Neuronal stem cell (in vitro differentiated cells): Measurements from ENCODE around the gene ANKRD44.

Experiments used
- DNase-seq: peaks from one replicate; pipeline ENCODE4 v3.0.0-alpha.2; 2013; ENCODE audit warnings: low spot score
- H2AFZ ChIP-seq: one replicate; pipeline ENCODE4 v1.6.1; 2013; ENCODE audit warnings: mild to moderate bottlenecking, low read length, inconsistent platforms
- H2AK5ac ChIP-seq: 2 replicates; pipeline ENCODE4 v1.6.1; 2013; ENCODE audit warnings: low read depth, mild to moderate bottlenecking, inconsistent platforms, low read length, moderate library complexity, mixed read lengths
- H2BK120ac ChIP-seq: 2 replicates; pipeline ENCODE4 v1.6.1; 2013; ENCODE audit warnings: low read depth, mild to moderate bottlenecking, inconsistent platforms, low read length, moderate library complexity, mixed read lengths
- H2BK12ac ChIP-seq: one replicate; pipeline ENCODE4 v1.6.1; 2013; ENCODE audit warnings: low read length, inconsistent platforms
- H2BK15ac ChIP-seq: 2 replicates; pipeline ENCODE4 v1.6.1; 2013; ENCODE audit warnings: mild to moderate bottlenecking, low read length, inconsistent platforms, mixed read lengths
- H2BK5ac ChIP-seq: one replicate; pipeline ENCODE4 v1.6.1; 2013; ENCODE audit warnings: inconsistent platforms, mild to moderate bottlenecking, low read length, moderate library complexity
- H3K14ac ChIP-seq: one replicate; pipeline ENCODE4 v1.6.1; 2013; ENCODE audit warnings: low read length, inconsistent platforms
- H3K18ac ChIP-seq: 2 replicates; pipeline ENCODE4 v1.6.1; 2013; ENCODE audit warnings: low read length, inconsistent platforms
- H3K23ac ChIP-seq: 2 replicates; pipeline ENCODE4 v1.6.1; 2013; ENCODE audit warnings: low read depth, mild to moderate bottlenecking, mixed read lengths, low read length, inconsistent platforms; ENCODE audit not compliant: poor library complexity
- H3K27ac ChIP-seq: replicated peaks from 3 replicates; pipeline ENCODE4 v1.5.1; 2013; ENCODE audit warnings: low read length, inconsistent platforms
- H3K27me3 ChIP-seq, 3 experiments: 2 replicates each; pipeline ENCODE4 v1.6.1; 2013; ENCODE audit warnings: low read length in 3 of 3, mild to moderate bottlenecking in 2 of 3, inconsistent platforms in 1 of 3, low read depth in 1 of 3, mixed read lengths in 1 of 3, moderate library complexity in 1 of 3; ENCODE audit not compliant: control insufficient read depth in 3 of 3, insufficient read depth in 3 of 3
- H3K36me3 ChIP-seq, 2 donors: replicated peaks in 1 of 2; 2 replicates each; pipeline ENCODE4 v1.6.1; 2013; ENCODE audit warnings: low read length in 2 of 2; ENCODE audit not compliant: control insufficient read depth in 2 of 2, insufficient read depth in 2 of 2
- H3K4ac ChIP-seq: 2 replicates; pipeline ENCODE4 v1.6.1; 2013; ENCODE audit warnings: inconsistent platforms, mild to moderate bottlenecking, low read length, moderate library complexity
- H3K4me1 ChIP-seq, 2 donors: 1 replicate in 1 of 2; 2 replicates in 1 of 2; pipeline ENCODE4 v1.6.1; 2013; ENCODE audit warnings: low read length in 2 of 2, low read depth in 1 of 2; ENCODE audit not compliant: control insufficient read depth in 2 of 2, insufficient read depth in 1 of 2
- H3K4me2 ChIP-seq: one replicate; pipeline ENCODE4 v1.6.1; 2013; ENCODE audit warnings: mild to moderate bottlenecking, low read length, inconsistent platforms; ENCODE audit not compliant: insufficient read depth, poor library complexity, severe bottlenecking
- H3K4me3 ChIP-seq, 2 donors: 2 replicates each; pipeline ENCODE4 v1.5.1; 2013; ENCODE audit warnings: low read length in 2 of 2, mild to moderate bottlenecking in 2 of 2, inconsistent platforms in 1 of 2, moderate library complexity in 1 of 2
- H3K79me1 ChIP-seq: one replicate; pipeline ENCODE4 v1.6.1; 2013; ENCODE audit warnings: low read depth, mild to moderate bottlenecking, inconsistent platforms, low read length, moderate library complexity
- H3K9ac ChIP-seq: one replicate; pipeline ENCODE4 v1.6.1; 2013; ENCODE audit warnings: mild to moderate bottlenecking, low read depth, low read length, inconsistent platforms; ENCODE audit not compliant: poor library complexity
- H3K9me3 ChIP-seq, 2 donors: replicated peaks in 1 of 2; 2 replicates each; pipeline versions ENCODE3 to v1.6.1; 2013; ENCODE audit warnings: low read length in 2 of 2, mild to moderate bottlenecking in 2 of 2, inconsistent platforms in 1 of 2, low read depth in 1 of 2, mixed read lengths in 1 of 2, moderate library complexity in 1 of 2; ENCODE audit not compliant: control insufficient read depth in 2 of 2, insufficient read depth in 1 of 2
- H4K8ac ChIP-seq: one replicate; pipeline ENCODE4 v1.6.1; 2013; ENCODE audit warnings: low read depth, mild to moderate bottlenecking, inconsistent platforms, low read length, moderate library complexity
- H4K91ac ChIP-seq: one replicate; pipeline ENCODE4 v1.6.1; 2013; ENCODE audit warnings: low read length, low read depth, mild to moderate bottlenecking, inconsistent platforms; ENCODE audit not compliant: poor library complexity
- WGBS, 2 donors: extraction: QIAGEN DNeasy Blood & Tissue Kit; methylation state at CpG; one replicate each; pipeline ENCODE4 v1.1.7; 2013; ENCODE audit warnings: missing lambda C conversion rate in 2 of 2, mixed read lengths in 1 of 2; ENCODE audit not compliant: insufficient read length in 2 of 2, insufficient replicate concordance in 1 of 2; ENCODE audit errors: extremely low coverage in 2 of 2; 5-methylcytosine and 5-hydroxymethylcytosine counted together

ANKRD44 gene

DNA sequence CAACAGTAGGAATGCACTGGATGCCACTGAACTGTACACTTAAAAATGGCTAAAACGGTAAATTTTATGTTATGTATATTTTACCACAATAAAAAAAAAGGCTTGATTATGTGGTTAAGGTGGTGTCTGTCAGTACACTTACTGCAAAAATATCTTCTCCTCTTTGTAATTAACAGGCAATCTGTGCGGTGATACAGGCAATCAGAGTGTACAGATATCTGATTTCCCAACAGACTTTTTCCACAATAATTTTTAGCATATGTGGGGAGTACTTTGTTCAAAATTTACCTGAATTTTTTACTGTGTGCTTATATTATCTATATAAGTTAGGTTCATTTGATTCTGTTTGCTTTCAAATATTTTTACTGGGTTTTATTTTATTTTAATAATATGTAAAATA lies 209.1 kb downstream of the ANKRD44 start:
- Histone ChIP-seq H3K9me3 (no peaks in the 10 kb centered on the region), H2BK15ac (no peak overlapping the region), H3K4me3 (no peak overlapping the region), H2BK5ac (no peak overlapping the region), H2BK120ac (no peak overlapping the region), H3K79me1 (no peaks in the 10 kb centered on the region), H3K14ac (no peak overlapping the region), H2AK5ac (no peak overlapping the region), H3K4me2 (no peak overlapping the region), H3K36me3 (no peaks in the 10 kb centered on the region), H4K91ac (no peak overlapping the region), H2BK12ac (no peak overlapping the region), H3K23ac (no peak overlapping the region), H4K8ac (no peak overlapping the region), H3K4ac (no peak overlapping the region), H3K18ac (no peak overlapping the region), H3K4me1 (peaks cover 5 to 9% of the 10 kb centered on the region in 2 donors), H3K27ac (no peak overlapping the region), H3K9ac (no peak overlapping the region), H2AFZ (no peak overlapping the region), H3K27me3 (no peaks in the 10 kb centered on the region)
- DNase-seq, result no peak
- no CpG with 5 or more reads among the region's 2 CpGs for WGBS, 2 donors

DNA sequence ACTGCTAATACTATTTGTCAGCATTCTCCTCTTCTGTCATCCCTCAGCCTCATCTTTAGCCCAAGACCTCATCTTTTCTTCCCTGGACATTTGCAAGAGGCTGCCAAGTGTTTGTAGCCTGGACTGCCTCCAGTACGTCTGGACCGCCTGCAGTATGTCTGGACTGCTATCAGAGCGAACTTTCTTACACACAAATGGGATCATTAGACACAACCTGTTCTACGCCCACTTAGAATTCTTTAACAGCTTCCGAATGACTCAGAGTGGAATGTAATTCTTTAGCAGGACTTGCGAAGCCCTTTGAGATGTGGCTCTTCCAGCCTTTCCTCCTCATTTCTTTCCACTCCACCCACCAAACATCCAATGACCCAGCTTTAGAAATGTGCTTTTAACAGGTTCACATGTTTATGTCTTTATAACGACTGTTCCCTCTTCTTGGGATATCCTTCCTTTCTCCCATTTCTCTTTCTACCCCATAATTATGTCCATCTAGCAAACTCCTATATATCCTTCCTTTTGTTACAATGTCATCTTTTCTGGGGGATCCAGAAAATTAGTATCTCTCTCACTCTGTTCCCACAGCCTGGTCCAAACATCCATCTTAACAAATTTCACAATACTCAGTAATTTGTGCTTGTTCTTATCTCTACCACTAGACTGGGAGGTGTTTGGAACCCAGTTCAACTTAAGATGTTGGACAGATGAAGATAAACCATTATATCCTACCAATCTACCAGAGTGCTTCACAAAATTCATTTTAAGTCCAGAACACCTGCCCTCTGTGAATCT lies 212.8 kb downstream of the ANKRD44 start:
- Histone ChIP-seq H3K9ac (no peak overlapping the region), H3K4me2 (no peak overlapping the region), H2AK5ac (no peak overlapping the region), H3K4me3 (no peak overlapping the region), H3K9me3 (no peaks in the 10 kb centered on the region), H3K4ac (no peak overlapping the region), H3K36me3 (no peaks in the 10 kb centered on the region), H2BK5ac (no peak overlapping the region), H3K18ac (no peak overlapping the region), H3K27me3 (no peaks in the 10 kb centered on the region), H2BK120ac (no peak overlapping the region), H3K79me1 (no peaks in the 10 kb centered on the region), H3K14ac (no peak overlapping the region), H4K91ac (no peak overlapping the region), H4K8ac (no peak overlapping the region), H3K27ac (no peak overlapping the region), H3K23ac (no peak overlapping the region), H3K4me1 (peaks cover 5 to 9% of the 10 kb centered on the region in 2 donors), H2BK12ac (no peak overlapping the region), H2AFZ (no peak overlapping the region), H2BK15ac (no peak overlapping the region)
- WGBS, 2 donors, result no CpG with 5 or more reads among the region's 7 CpGs
- DNase-seq, result no peak

DNA sequence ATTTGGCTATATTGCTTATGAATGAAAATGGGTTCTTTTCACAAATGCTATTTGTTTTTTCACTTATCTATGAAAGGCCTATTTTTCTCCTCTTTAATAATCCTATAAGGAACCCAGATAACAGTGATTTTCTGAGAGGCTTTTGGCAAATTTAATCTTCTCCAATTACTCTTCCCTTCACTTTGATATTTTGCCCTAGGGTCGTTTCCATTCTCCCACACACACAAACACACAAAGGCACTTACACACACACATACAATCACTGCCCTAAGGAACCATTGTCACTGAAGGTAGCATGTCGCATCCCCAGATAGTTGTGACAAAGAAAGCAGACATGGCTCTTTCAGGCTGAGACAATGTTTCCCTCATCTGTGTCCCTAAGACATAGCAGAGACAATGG lies 213.9 kb downstream of the ANKRD44 start:
- no peak overlapping the region for H2AFZ ChIP-seq
- no peak overlapping the region for H2AK5ac ChIP-seq
- no peak overlapping the region for H3K18ac ChIP-seq
- H3K27ac ChIP-seq, result no peak overlapping the region
- H3K4me3 ChIP-seq, result no peak overlapping the region
- H3K36me3 ChIP-seq, result no peaks in the 10 kb centered on the region
- no peaks in the 10 kb centered on the region for H3K9me3 ChIP-seq
- no CpG with 5 or more reads among the region's 2 CpGs for WGBS, 2 donors
- no peak overlapping the region for H2BK5ac ChIP-seq
- H3K23ac ChIP-seq, result no peak overlapping the region
- H3K14ac ChIP-seq, result no peak overlapping the region
- H2BK15ac ChIP-seq, result no peak overlapping the region
- no peak overlapping the region for H4K8ac ChIP-seq
- H3K4ac ChIP-seq, result no peak overlapping the region
- H3K79me1 ChIP-seq, result no peaks in the 10 kb centered on the region
- no peak for DNase-seq
- H4K91ac ChIP-seq, result no peak overlapping the region
- no peak overlapping the region for H3K9ac ChIP-seq
- no peak overlapping the region for H2BK120ac ChIP-seq
- H3K4me1 ChIP-seq, result peaks cover 5 to 9% of the 10 kb centered on the region in 2 donors
- H2BK12ac ChIP-seq, result no peak overlapping the region
- H3K27me3 ChIP-seq, result no peaks in the 10 kb centered on the region
- H3K4me2 ChIP-seq, result no peak overlapping the region

DNA sequence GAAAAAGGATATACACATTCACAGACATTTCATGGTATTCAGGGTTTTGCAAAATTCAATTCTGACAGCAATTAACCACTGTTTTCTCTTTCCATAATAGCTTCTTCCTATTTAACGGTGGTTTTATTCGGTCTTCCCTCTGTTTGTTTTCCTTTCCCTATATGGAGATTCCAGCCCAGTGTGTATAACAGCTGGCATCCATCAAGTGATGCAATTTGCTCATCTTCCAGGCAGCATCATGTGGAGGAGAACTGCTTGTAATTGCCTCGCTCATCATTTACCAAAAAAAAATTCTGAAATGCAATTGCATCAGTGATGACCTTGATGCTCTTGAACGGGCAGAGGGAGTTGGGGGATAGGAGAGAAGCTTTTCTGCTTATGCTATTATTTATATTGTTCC lies 218.1 kb downstream of the ANKRD44 start:
- no peak overlapping the region for H4K8ac ChIP-seq
- no peaks in the 10 kb centered on the region for H3K79me1 ChIP-seq
- no peak overlapping the region for H3K18ac ChIP-seq
- H4K91ac ChIP-seq, result no peak overlapping the region
- DNase-seq, result no peak
- H2BK5ac ChIP-seq, result no peak overlapping the region
- peaks cover 3 to 25% of the 10 kb centered on the region in 2 donors for H3K4me1 ChIP-seq
- H3K27me3 ChIP-seq, result no peaks in the 10 kb centered on the region
- no peak overlapping the region for H3K4me2 ChIP-seq
- H3K4ac ChIP-seq, result no peak overlapping the region
- H3K9ac ChIP-seq, result no peak overlapping the region
- H3K36me3 ChIP-seq, result no peaks in the 10 kb centered on the region
- WGBS, 2 donors, result no CpG with 5 or more reads among the region's 4 CpGs
- no peak overlapping the region for H2BK12ac ChIP-seq
- peaks cover 0 to 12% of the 10 kb centered on the region in 2 donors for H3K9me3 ChIP-seq
- no peak overlapping the region for H3K14ac ChIP-seq
- no peak overlapping the region for H2BK15ac ChIP-seq
- no peak overlapping the region for H2AK5ac ChIP-seq
- H3K4me3 ChIP-seq, result no peak overlapping the region
- no peak overlapping the region for H2BK120ac ChIP-seq
- no peak overlapping the region for H2AFZ ChIP-seq
- no peak overlapping the region for H3K27ac ChIP-seq
- no peak overlapping the region for H3K23ac ChIP-seq
